Stimulated activated CD4-positive, alpha-beta T cell treated with anti-CD3 and anti-CD28 coated beads, TNF-alpha, amount 100 ng/mL, for 4 hours (primary cell): Measurements from ENCODE around the gene CLDN6.

Experiments
- DNase-seq, 3 experiments: peaks; one replicate each; pipeline ENCODE4 v3.0.0-alpha.2; 2020; ENCODE audit warnings: low read depth in 3 of 3

CLDN6 gene

GRCh38 chr16:2971985-2972784 is 45.8 kb downstream of the CLDN6 start:
- DNase-seq = no peak

GRCh38 chr16:2971134-2971984 is 46.6 kb downstream of the CLDN6 start:
- DNase-seq = no peak

- DNase-seq = no peak
Measured at GRCh38 chr16:2970563-2970962, 47.4 kb downstream of the CLDN6 start.

GRCh38 chr16:2969545-2970521 is 48.1 kb downstream of the CLDN6 start:
- peak; percentile 50 to 55 (median 50) for DNase-seq

GRCh38 chr16:2968738-2969544 is 49.0 kb downstream of the CLDN6 start, which contains the start of gene PAQR4:
Gene PAQR4, plus strand, starts transcription at chr16:2969348. Its CDS starts 327 bp downstream, at chr16:2969675.
- peak; percentile 58 to 64 (median 58) for DNase-seq

- no peak for DNase-seq
Measured at GRCh38 chr16:2968368-2968737, 49.6 kb downstream of the CLDN6 start.

GRCh38 chr16:2967721-2968161 is 50.2 kb downstream of the CLDN6 start:
- DNase-seq = no peak

- DNase-seq = no peak
Measured at GRCh38 chr16:2967211-2967631, 50.8 kb downstream of the CLDN6 start.

GRCh38 chr16:2966808-2967191 is 51.2 kb downstream of the CLDN6 start:
- DNase-seq = no peak

GRCh38 chr16:2966043-2966807 is 51.8 kb downstream of the CLDN6 start:
- DNase-seq = no peak
